IPS DF 6.9 (cell line): ENCODE results near the gene CD69.

ENCODE experiments used
- DNase-seq: peaks from one replicate; pipeline ENCODE4 v3.0.0-alpha.2; 2013; ENCODE audit warnings: low read depth, low spot score
- H3K27ac ChIP-seq: one replicate; pipeline ENCODE4 v1.5.1; 2013; ENCODE audit warnings: low read length, control low read depth
- H3K27me3 ChIP-seq: 2 replicates; pipeline ENCODE4 v1.6.1; 2013; ENCODE audit warnings: mild to moderate bottlenecking, low read length; ENCODE audit not compliant: control insufficient read depth, insufficient read depth
- H3K36me3 ChIP-seq: 2 replicates; pipeline ENCODE4 v1.6.1; 2013; ENCODE audit warnings: low read length; ENCODE audit not compliant: control insufficient read depth, insufficient read depth
- H3K4me1 ChIP-seq: 2 replicates; pipeline ENCODE4 v1.6.1; 2013; ENCODE audit warnings: low read length; ENCODE audit not compliant: control insufficient read depth, insufficient read depth
- H3K4me3 ChIP-seq: 2 replicates; pipeline ENCODE4 v1.5.1; 2013; ENCODE audit warnings: mild to moderate bottlenecking, low read length
- H3K9me3 ChIP-seq: 2 replicates; pipeline ENCODE4 v1.6.1; 2013; ENCODE audit warnings: low read length, inconsistent platforms; ENCODE audit not compliant: control insufficient read depth, insufficient read depth
- WGBS: extraction: QIAGEN DNeasy Blood & Tissue Kit; methylation state at CpG from one replicate; pipeline ENCODE4 v1.1.7; 2013; ENCODE audit warnings: mixed read lengths, missing lambda C conversion rate; ENCODE audit not compliant: insufficient read length, insufficient coverage; 5-methylcytosine and 5-hydroxymethylcytosine counted together

Gene CD69

DNA sequence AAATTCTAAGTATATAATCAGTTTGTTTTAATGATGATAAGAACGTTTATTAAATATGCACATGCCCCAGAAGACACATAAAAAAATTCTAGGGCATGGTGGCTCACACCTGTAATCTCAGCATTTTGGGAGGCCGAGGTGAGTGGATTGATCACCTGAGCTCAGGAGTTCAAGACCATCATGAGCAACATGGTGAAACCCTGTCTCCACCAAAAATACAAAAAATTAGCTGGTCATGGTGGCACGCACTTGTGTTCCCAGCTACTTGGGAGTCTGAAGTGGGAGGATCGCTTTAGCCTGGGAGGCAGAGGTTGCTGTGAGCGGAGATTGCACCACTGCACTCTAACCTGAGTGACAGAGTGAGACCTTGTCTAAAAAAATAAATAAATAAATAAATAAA lies 4.0 kb downstream of the CD69 start:
- no peaks in the 10 kb centered on the region for H3K9me3 ChIP-seq
- DNase-seq = no peak
- no peaks in the 10 kb centered on the region for H3K27me3 ChIP-seq
- H3K4me1 ChIP-seq = no peaks in the 10 kb centered on the region
- H3K4me3 ChIP-seq = no peak overlapping the region
- H3K27ac ChIP-seq = no peak overlapping the region
- no CpG with 5 or more reads among the region's 5 CpGs for WGBS
- no peaks in the 10 kb centered on the region for H3K36me3 ChIP-seq

DNA sequence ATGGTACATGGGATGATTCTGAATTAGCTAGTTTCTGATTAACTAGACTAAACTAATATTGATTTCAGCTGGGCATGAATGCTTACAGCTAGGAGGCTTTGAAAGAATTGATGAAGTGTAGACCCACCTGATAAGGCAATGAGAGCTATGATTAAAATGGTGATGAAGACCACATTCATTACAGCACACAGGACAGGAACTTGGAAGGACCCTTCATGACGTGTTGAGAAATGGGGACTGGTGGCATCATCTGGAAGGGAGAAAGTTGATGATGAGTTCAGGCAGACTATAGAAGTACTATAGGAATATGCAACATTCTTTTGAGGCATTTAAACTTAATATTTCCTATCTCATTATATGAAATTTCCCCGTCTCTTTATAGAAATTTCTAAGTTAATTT lies 4.5 kb downstream of the CD69 start:
- Histone ChIP-seq H3K36me3 (no peaks in the 10 kb centered on the region), H3K27ac (no peak overlapping the region), H3K27me3 (no peaks in the 10 kb centered on the region), H3K4me1 (no peaks in the 10 kb centered on the region), H3K9me3 (no peaks in the 10 kb centered on the region), H3K4me3 (no peak overlapping the region)
- WGBS = no CpG with 5 or more reads among the region's 2 CpGs
- no peak for DNase-seq

DNA sequence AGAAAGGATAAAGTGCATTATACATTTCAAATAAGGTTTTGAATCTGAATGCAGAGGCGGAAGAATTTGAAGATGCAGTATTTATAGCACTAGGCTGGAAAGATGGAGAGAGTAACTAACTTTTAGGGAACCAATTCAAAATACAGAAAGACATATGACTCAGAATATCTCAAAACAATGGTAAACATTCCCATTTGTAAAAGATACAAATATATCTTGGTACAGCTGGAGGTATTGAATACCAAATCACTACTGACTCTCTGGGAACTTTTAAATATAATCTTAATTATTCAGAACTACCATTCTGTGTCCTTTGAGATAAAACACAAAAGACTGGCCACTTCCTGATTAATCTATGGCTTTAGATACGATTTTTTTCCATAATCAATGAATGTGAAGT lies 5.1 kb downstream of the CD69 start:
- no peaks in the 10 kb centered on the region for H3K36me3 ChIP-seq
- H3K27ac ChIP-seq = no peak overlapping the region
- H3K4me3 ChIP-seq = no peak overlapping the region
- H3K4me1 ChIP-seq = no peaks in the 10 kb centered on the region
- H3K27me3 ChIP-seq = no peaks in the 10 kb centered on the region
- WGBS = no CpG with 5 or more reads among the region's 2 CpGs
- no peaks in the 10 kb centered on the region for H3K9me3 ChIP-seq
- DNase-seq = no peak

DNA sequence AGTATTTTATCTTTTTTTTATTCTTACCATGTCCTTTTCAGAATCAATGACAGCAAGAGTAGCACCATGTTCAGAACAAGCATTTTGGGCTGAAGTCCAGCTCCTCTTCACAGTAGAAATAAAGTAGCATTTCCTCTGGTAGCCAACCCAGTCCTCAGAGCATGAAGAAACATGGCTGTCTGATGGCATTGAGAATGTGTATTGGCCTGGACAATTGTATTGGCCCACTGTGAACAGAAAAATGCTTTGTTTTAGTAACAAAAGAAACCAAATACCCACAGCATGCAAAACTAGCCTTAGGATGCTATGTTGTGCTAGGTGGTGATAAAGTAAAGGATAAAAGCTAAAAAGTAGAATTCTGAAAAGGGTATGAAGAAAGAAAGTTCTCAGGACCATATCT lies 5.7 kb downstream of the CD69 start:
- no peaks in the 10 kb centered on the region for H3K9me3 ChIP-seq
- no peaks in the 10 kb centered on the region for H3K27me3 ChIP-seq
- no peaks in the 10 kb centered on the region for H3K36me3 ChIP-seq

DNA sequence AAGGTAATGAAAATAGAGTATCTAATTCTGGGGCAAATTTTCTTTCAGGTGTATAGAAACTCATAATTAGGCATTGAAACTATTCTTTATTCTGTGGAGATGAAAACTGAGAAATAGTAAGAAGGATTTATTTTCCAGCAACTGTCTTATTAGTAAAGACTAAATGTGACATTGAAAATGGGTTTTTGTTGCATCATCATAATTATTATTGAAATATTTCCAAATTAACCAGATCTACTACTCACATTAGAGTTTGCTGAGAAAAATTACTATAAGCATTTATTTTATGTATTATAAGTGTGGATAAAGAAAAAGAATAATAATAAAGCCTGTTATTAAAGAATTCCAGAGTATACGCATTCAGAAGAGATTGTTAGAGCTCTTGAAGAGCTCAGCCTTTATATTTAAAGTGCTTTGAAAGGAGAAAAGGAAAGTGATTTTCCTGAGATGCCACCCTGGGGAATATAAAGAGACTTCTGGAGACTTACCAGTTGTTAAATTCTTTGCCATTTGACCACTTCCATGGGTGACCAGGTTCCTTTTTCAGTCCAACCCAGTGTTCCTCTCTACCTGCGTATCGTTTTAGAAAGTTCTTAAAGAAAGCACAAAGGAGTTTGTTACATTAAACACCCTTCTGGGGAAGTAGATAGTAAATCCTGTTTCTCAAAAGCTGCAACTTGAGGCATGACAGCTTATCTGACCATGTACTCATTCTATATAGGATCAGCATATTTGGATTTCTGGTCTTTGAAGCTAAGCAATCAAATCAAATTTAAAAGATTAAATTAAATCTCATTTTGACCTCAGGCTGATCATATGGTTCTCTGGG lies 6.4 kb downstream of the CD69 start:
- Histone ChIP-seq H3K36me3 (no peaks in the 10 kb centered on the region), H3K4me3 (no peak overlapping the region), H3K27me3 (no peaks in the 10 kb centered on the region), H3K27ac (no peak overlapping the region), H3K9me3 (no peaks in the 10 kb centered on the region), H3K4me1 (no peaks in the 10 kb centered on the region)
- no peak for DNase-seq
- no CpG with 5 or more reads among the region's 3 CpGs for WGBS

More for the DNA sequence above, 5.7 kb downstream of the CD69 start:
- no peak for DNase-seq
- Histone ChIP-seq H3K4me1 (no peaks in the 10 kb centered on the region), H3K27ac (no peak overlapping the region), H3K4me3 (no peak overlapping the region)

DNA sequence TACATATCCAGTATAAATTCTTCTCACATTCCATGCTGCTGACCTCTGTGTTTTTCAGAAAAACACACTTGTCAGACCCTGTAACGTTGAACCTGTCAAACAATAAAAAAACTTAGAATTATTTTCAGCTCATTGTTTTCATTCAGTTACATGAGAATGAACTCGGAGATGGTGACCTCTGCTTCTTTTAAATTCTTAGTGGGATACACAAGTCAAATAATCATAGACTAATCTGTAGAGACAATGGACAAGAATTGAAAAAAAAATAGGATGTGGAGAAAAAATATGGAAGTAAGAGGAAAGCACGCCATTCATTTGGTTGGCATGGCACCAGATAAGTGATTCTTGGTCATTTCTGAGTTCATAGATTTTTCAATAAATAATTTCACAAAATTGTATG lies 7.2 kb downstream of the CD69 start:
- Histone ChIP-seq H3K4me1 (no peaks in the 10 kb centered on the region), H3K36me3 (no peaks in the 10 kb centered on the region), H3K27me3 (no peaks in the 10 kb centered on the region), H3K4me3 (no peak overlapping the region), H3K9me3 (no peaks in the 10 kb centered on the region), H3K27ac (no peak overlapping the region)
- no peak for DNase-seq
- WGBS = no CpG with 5 or more reads among the region's 3 CpGs

DNA sequence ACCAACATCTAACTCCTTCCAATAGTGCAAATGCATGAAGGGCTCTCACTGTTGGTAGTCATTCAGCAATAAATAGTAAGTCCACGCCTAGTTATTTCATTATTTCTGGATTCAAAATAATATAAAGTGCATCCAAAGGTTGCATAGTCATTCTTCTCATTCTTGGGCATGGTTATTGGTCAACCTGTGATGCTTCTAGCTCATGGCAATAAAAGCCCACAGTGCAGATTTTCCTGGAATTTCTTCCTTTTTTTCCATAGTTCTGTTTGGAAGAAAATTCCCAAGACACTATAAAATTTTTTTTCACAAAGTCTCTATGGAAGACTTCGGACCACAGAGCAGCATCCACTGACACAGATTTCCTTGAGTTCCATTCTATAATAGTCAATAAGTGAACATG lies 7.6 kb downstream of the CD69 start:
- WGBS = no CpG with 5 or more reads among the region's 2 CpGs
- Histone ChIP-seq H3K27me3 (no peaks in the 10 kb centered on the region), H3K4me1 (no peaks in the 10 kb centered on the region), H3K36me3 (no peaks in the 10 kb centered on the region), H3K9me3 (no peaks in the 10 kb centered on the region), H3K27ac (no peak overlapping the region), H3K4me3 (no peak overlapping the region)
- DNase-seq = no peak

DNA sequence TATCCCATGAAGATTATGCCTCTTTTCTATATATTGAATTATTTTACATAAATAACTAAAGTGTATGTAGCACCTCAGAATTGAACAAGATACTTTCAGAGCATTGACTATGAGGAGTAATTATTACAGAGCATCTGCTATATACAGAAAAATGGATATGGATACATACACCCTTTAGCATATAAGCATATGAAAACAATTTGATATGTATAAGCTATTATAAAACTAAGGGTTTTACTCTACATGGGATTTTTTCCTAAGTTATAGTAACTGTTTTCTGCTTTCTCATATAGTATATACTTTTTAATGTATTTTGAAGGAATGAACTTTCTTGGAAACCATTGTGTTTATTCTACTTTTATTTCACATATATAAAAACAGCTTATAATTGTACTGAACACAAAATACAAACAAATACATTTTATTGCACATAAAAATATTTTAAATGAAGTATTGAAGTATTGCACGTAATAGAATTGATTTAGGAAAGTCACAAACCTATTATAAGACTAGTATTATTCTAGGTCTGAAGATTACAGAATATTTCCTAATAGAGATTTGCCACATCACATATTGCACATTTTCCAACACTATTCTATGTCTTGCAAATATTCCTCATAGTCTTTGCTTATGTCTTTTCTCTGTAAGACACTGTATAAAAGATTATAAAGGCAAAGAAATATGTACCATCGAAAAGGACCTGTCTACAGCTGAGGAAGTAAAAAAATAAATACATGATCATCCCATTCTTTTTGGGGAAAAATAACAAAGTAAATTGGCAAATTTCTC lies 8.4 kb downstream of the CD69 start:
- Histone ChIP-seq H3K27ac (no peak overlapping the region), H3K4me3 (no peak overlapping the region), H3K4me1 (no peaks in the 10 kb centered on the region), H3K9me3 (no peaks in the 10 kb centered on the region), H3K36me3 (no peaks in the 10 kb centered on the region), H3K27me3 (no peaks in the 10 kb centered on the region)
- no CpG with 5 or more reads among the region's 2 CpGs for WGBS
- no peak for DNase-seq

DNA sequence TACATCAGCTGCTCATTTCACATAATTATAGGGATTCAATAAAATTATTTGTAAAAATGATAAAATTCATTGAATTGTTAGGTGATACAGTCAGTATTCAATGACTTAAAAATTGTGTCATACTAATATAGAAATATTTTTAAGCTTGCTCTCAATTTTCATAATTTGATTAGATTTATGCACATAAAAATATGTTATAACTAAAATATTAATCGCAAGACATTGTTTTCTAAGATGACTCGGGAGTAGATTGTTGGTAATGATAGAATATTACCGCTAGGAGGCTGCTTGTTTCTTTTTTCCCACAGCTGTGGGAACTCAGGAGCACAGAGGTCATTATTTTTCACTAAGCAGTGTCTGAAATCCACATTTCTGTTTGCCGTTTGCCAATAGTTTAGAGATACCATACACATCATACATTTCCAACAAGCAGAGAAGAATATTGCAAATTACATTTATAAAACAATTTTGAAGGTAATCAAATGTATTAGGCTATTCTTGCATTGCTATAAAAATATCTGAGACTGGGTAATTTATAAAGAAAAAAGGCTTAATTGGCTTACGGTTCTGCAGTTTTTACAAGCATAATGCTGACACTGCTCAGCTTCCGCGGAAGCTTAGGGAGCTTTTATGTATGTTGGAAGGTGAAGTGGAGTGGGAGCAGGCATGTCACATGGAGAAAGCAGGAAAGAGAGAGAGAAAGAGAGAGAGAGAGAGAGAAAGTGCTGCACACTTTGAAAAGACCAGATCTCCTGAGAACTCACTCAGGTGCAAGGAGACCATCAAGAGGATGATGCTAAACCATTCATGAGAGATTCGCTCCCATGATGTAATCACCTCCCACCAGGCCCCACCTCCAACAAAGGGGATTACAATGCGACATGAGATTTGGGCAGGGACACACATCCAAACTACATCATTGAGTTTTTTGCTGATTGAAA lies 9.2 kb downstream of the CD69 start:
- Histone ChIP-seq H3K36me3 (no peaks in the 10 kb centered on the region), H3K4me3 (no peak overlapping the region), H3K27ac (no peak overlapping the region), H3K27me3 (no peaks in the 10 kb centered on the region), H3K9me3 (no peaks in the 10 kb centered on the region), H3K4me1 (no peaks in the 10 kb centered on the region)
- WGBS = no CpG with 5 or more reads among the region's 9 CpGs
- DNase-seq = no peak
